Stimulated activated CD8-positive, alpha-beta memory T cell treated with anti-CD3 and anti-CD28 coated beads, Interleukin-15, amount 100 ng/mL, for 24 hours (primary cell): ENCODE data around the gene ZBTB48.

Source experiments
- DNase-seq: peaks from one replicate; pipeline ENCODE4 v3.0.0-alpha.2; 2020; ENCODE audit warnings: low read depth

Gene ZBTB48

GRCh38 chr1:6614019-6614928 is 34.5 kb downstream of the ZBTB48 start:
- DNase-seq, result peak; percentile 37

DNA sequence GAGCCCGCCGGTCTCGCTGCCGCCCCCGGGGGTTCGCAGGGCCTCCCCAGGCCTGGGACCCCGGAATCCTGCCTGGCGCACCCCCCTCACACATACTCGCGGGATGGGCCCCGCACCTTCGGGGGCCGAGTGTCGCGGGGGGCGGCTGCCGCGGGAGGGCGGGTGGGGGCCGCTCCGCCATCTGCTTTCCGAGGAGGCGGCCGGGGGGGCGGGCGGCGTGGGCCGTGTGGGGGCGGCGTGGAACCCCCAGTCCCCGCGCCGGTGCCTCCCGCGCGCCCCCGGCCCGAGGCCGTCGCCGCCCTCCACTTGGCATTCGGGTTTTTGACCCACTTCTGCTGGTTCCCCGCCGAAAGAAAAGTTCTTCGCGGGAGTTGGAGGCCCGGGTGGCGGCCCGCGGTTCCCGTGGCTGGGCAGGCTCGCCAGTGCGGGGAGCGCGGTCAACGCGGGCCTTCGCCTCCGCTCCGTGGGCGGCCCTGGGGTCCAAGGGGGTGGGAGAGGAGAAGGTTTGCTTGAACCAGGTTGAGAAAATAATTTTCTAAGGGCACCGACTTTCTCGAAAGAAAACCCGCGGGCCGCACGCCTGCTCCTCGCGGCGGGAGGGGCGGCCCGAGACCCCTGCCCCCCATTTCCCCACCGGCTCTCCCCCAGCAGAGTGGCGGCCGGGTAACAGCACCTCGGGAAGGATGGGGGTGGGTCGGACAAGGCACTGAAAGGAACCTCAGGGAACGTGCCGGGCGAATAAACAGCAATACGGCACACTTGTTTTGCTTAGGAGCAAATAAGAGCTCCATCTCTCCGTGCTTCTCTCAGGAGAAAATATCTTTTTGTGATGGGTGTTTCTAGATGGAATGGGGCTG is 35.4 kb downstream of the ZBTB48 start:
- DNase-seq, result no peak

- no peak for DNase-seq
Measured at GRCh38 chr1:6619045-6619444, 39.3 kb downstream of the ZBTB48 start.

- no peak for DNase-seq
Measured at GRCh38 chr1:6621429-6622391, 41.9 kb downstream of the ZBTB48 start.

DNA sequence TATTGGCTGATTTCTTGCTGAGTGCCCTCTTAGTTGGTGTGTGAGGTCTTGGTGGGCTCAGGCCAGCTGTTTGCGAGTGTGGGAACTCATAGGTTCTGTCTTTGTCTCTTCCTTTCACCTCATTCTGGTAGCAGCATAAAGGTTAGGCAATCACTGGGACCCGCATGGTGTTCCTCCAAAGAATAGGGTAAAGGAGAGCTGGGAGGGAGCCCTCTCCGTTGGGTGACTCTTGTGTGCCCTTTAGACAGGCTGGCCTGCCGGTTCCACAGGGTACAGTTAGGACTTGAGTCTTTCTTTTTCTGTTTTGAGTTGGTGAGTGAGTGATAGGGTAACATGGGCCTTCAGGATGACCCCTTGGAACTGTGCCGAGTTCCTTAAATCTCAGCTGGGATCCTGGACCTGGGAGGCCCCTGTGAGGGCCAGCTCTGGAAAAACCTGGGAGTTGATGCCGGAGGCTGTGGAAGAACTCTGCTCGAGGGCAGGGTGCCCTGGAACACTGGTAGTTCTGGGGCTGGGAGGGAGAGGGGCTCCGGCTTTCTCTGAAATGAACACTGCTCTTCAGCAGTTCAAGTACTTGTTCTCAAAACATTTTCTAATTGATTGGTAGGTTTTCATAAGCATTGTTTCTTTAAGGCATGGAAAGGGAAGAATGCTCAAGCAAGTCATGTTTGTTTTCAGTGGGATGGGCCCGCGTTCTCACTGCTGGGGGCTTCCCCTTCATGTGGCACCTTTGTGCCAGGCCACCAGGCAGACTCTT is 42.8 kb downstream of the ZBTB48 start:
- DNase-seq, result no peak

DNA sequence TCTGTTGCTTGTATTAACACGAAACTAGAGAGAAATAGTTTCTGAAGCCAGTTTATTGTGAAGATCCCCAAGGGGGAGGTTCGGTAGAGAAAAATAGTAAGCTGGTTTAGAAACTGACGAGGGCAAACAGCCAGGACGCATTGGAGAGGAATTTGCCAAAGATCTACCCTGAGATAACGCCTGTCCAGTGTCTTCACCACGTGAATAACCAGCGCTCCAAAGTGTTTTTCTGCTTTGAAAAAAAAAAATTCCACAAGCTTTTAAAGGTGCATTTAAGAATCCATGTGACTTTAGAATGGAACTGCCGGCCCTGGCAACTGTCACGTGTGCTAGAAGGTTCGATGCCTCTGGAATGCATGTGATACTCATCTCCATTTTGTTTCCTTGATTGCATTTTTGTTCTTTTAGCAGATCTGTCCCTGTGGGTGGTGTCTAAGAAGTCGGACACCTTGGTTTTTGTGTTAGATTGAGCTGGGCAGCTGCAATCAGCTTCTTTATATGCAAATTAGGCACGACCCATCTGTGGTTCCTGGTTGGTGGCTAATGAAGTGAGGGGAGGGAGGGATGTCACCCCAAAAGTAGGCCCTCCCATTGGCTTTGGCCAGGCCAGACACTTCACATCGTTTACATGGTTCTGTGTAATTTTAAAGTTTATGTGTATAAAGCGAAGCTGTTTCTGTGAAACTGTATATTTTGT is 43.6 kb downstream of the ZBTB48 start:
- DNase-seq, result no peak

GRCh38 chr1:6624710-6625583 is 45.2 kb downstream of the ZBTB48 start, which contains the start of gene THAP3:
Gene THAP3 (plus strand): TSS chr1:6624868. CDS start chr1:6625219, 351 bp downstream.
- DNase-seq, result peak; percentile 83

GRCh38 chr1:6625584-6626149 is 45.9 kb downstream of the ZBTB48 start:
- no peak for DNase-seq

- DNase-seq, result no peak
Measured at GRCh38 chr1:6627031-6627430, 47.2 kb downstream of the ZBTB48 start.

- no peak for DNase-seq
Measured at GRCh38 chr1:6627841-6628545, 48.2 kb downstream of the ZBTB48 start.

- DNase-seq, result no peak
Measured at GRCh38 chr1:6628971-6629479, 49.2 kb downstream of the ZBTB48 start.

- DNase-seq, result no peak
Measured at GRCh38 chr1:6630027-6630426, 50.2 kb downstream of the ZBTB48 start.

GRCh38 chr1:6631058-6631457 is 51.3 kb downstream of the ZBTB48 start:
- no peak for DNase-seq

- DNase-seq, result no peak
Measured at GRCh38 chr1:6632588-6633514, 53.1 kb downstream of the ZBTB48 start.

- DNase-seq, result no peak
Measured at GRCh38 chr1:6634371-6635052, 54.7 kb downstream of the ZBTB48 start.

GRCh38 chr1:6635161-6635909 is 55.5 kb downstream of the ZBTB48 start:
- DNase-seq, result no peak
